GM23248 (cell line): ENCODE data around the gene PTP4A2.

ENCODE experiments used
- EZH2 ChIP-seq: fragments of 200-600 bp; sonication (generic); IDR thresholded peaks from 2 replicates; pipeline ENCODE4 v1.6.1; 2018; ENCODE audit warnings: antibody characterized with exemption, mild to moderate bottlenecking; ENCODE audit not compliant: insufficient read depth, poor library complexity, severe bottlenecking
- EZH2phosphoT487 ChIP-seq: fragments of 200-600 bp; sonication (generic); IDR thresholded peaks from 2 replicates; pipeline ENCODE4 v1.6.1; 2018; ENCODE audit warnings: antibody characterized with exemption, moderate library complexity, mild to moderate bottlenecking, low read depth; ENCODE audit not compliant: insufficient read depth

DNA sequence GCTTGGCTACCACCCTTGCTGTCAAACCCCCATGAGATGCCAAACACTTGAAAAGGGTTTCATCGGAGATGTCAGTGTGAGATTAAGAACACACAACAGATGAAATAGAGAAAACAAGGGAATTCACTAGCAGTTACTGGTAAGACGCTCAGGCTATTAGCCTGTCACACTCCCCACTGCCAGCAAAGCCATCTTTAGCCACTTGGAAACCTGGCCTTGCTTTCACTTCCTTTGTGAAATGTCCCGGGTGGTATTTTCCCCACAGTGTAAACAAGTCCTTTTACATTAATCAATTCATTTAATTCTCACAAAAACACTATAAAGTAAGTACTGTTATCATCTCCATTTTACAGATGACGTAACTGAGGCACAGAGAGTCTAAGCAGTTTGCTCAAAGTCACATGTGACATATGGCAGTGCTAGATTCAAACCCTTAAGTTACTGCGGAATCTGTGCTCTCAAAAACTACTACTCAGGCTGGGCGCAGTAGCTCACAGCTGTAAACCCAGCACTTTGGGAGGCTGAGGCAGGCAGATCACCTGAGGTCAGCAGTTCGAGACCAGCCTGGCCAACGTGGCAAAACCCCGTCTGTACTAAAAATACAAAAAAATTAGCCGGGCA is 42.8 kb upstream of the PTP4A2 start:
- TF ChIP-seq EZH2 (no peak), EZH2phosphoT487 (no peak)
